Measurements from ENCODE around the gene RAVER1. TPM values are rescaled to one million over a fixed set of nuclear protein-coding genes. Genes with fewer than 3 reads are reported as not detected.

RAVER1 gene
- total and polyA plus RNA-seq, 3 donors from 2014 or later = 32.3 to 49.6 (median 34.5) TPM

GRCh38 chr19:10317857-10318462 is 15.4 kb downstream of the RAVER1 start:
- no peak for TF ChIP-seq CTCF (IDR thresholded peaks at IDR 0.05)
- no peak for TF ChIP-seq POLR2A (IDR thresholded peaks at IDR 0.05)
- Histone ChIP-seq H3K9me3 (no peaks in the 10 kb centered on the region), H3K4me3 (no peak overlapping the region), H3K27ac (no peak overlapping the region), H3K36me3 (ENCODE audit: low read depth, missing control alignments) (no peaks in the 10 kb centered on the region), H3K4me1 (peaks cover 14% of the 10 kb centered on the region), H3K27me3 (no peaks in the 10 kb centered on the region)
- 92 to 94% methylated on average over 13 to 15 of the region's 15 CpGs for WGBS, 2 donors
- no peak for DNase-seq
- intact Hi-C loops (cut with DNase I; ENCODE audit: low total_unique reads) = loop anchor here (5.0 kb wide), 1 partner anchor 46 kb away; the partner anchor contains the start of gene ICAM1

- no peak for TF ChIP-seq CTCF (IDR thresholded peaks at IDR 0.05)
- no peak for TF ChIP-seq POLR2A (IDR thresholded peaks at IDR 0.05)
- no peaks in the 10 kb centered on the region for H3K36me3 ChIP-seq (ENCODE audit: low read depth, missing control alignments)
- no peak overlapping the region for H3K4me3 ChIP-seq
- no peak overlapping the region for H3K27ac ChIP-seq
- H3K4me1 ChIP-seq = peaks cover 14% of the 10 kb centered on the region
- H3K27me3 ChIP-seq = no peaks in the 10 kb centered on the region
- DNase-seq = no peak
- H3K9me3 ChIP-seq = no peaks in the 10 kb centered on the region
- intact Hi-C loops (cut with DNase I; ENCODE audit: low total_unique reads) = loop anchor here (5.0 kb wide), 1 partner anchor 45 kb away; the partner anchor contains the start of gene ICAM1
- WGBS, 2 donors = 66 to 76% methylated on average over 17 to 29 of the region's 29 CpGs
Measured at GRCh38 chr19:10317045-10317856, 16.1 kb downstream of the RAVER1 start.

- Histone ChIP-seq H3K36me3 (ENCODE audit: low read depth, missing control alignments) (no peaks in the 10 kb centered on the region), H3K27me3 (no peaks in the 10 kb centered on the region), H3K27ac (peak overlapping the region in 1 of 2 donors; percentile 76), H3K4me1 (peaks cover 14% of the 10 kb centered on the region), H3K9me3 (no peaks in the 10 kb centered on the region), H3K4me3 (peak overlapping the region in 1 of 2 donors; percentile 96)
- peak; percentile 51 for DNase-seq
- WGBS, 2 donors = 37 to 55% methylated on average over 14 to 19 of the region's 19 CpGs
- TF ChIP-seq POLR2A (IDR thresholded peaks at IDR 0.05) (no peak), CTCF (IDR thresholded peaks at IDR 0.05) (no peak)
- intact Hi-C loops (cut with DNase I; ENCODE audit: low total_unique reads) = loop anchor here (5.0 kb wide), 1 partner anchor 44 kb away; the partner anchor contains the start of gene ICAM1
Measured at GRCh38 chr19:10316229-10317044, 16.9 kb downstream of the RAVER1 start.

GRCh38 chr19:10315335-10316214 is 17.8 kb downstream of the RAVER1 start, which contains the start of gene FDX2:
TSS of gene FDX2 (minus strand) at chr19:10316015. CDS start at chr19:10315996, 19 bp downstream.
- no peaks in the 10 kb centered on the region for H3K36me3 ChIP-seq (ENCODE audit: low read depth, missing control alignments)
- H3K27me3 ChIP-seq = no peaks in the 10 kb centered on the region
- peak within 1 kb of the TSS; percentile 71 to 96 for H3K4me3 ChIP-seq
- DNase-seq = peak; percentile 92
- H3K9me3 ChIP-seq = no peaks in the 10 kb centered on the region
- TF ChIP-seq CTCF (IDR thresholded peaks at IDR 0.05) = peak in 1 of 3 experiments; percentile 16
- TF ChIP-seq POLR2A (IDR thresholded peaks at IDR 0.05) = no peak
- H3K4me1 ChIP-seq = peaks cover 14% of the 10 kb centered on the region
- WGBS, 2 donors = 1% methylated on average over 41 to 55 of the region's 55 CpGs
- peak within 1 kb of the TSS; percentile 70 to 76 for H3K27ac ChIP-seq
- intact Hi-C loops (cut with DNase I; ENCODE audit: low total_unique reads) = loop anchor here (5.0 kb wide), 1 partner anchor 43 kb away; the partner anchor contains the start of gene ICAM1
